RWPE2 (cell line): ENCODE results near the gene EFEMP2.
"Not testable (repeated sequence)": the region's sequence is repeated elsewhere in the genome, so short reads cannot be mapped to it uniquely, and the experiment has no call there.

Experiments used
- ATAC-seq: fragments of 200-7000 bp; cut with Tn5 transposase; 3 replicates; pipeline ENCODE4 v1.9.1; 2021; ENCODE audit warnings: low read depth
- DNase-seq: peaks from one replicate; pipeline ENCODE4 v3.0.0-alpha.2; 2020; ENCODE audit warnings: low spot score
- H3K27ac ChIP-seq: fragments of 450-650 bp; 2 replicates; pipeline ENCODE4 v1.5.1; 2017; ENCODE audit warnings: mild to moderate bottlenecking; ENCODE audit not compliant: poor library complexity, severe bottlenecking
- H3K27me3 ChIP-seq: fragments of 250-450 bp; sonication (Bioruptor Pico); 2 replicates; pipeline ENCODE4 v1.5.1; 2021; ENCODE audit warnings: mild to moderate bottlenecking, moderate library complexity; ENCODE audit not compliant: insufficient read depth, poor library complexity, severe bottlenecking
- H3K36me3 ChIP-seq: fragments of 250-450 bp; sonication (Bioruptor Pico); 2 replicates; pipeline ENCODE4 v1.5.1; 2020; ENCODE audit warnings: low read depth, mild to moderate bottlenecking, moderate library complexity
- H3K4me1 ChIP-seq: fragments of 250-450 bp; sonication (Bioruptor Pico); 2 replicates; pipeline ENCODE4 v1.5.1; 2021; ENCODE audit warnings: mild to moderate bottlenecking, moderate library complexity; ENCODE audit not compliant: insufficient read depth, poor library complexity, severe bottlenecking
- H3K4me3 ChIP-seq: fragments of 250-450 bp; sonication (Bioruptor Pico); 2 replicates; pipeline ENCODE4 v1.5.1; 2021; ENCODE audit warnings: mild to moderate bottlenecking, moderate library complexity; ENCODE audit not compliant: severe bottlenecking
- H3K9me3 ChIP-seq: fragments of 250-450 bp; sonication (Bioruptor Pico); 2 replicates; pipeline ENCODE4 v1.5.1; 2021; ENCODE audit warnings: mild to moderate bottlenecking, moderate library complexity; ENCODE audit not compliant: severe bottlenecking
- TF ChIP-seq, protein P1 (sequence below): fragments of 450-650 bp; IDR thresholded peaks from one replicate; pipeline ENCODE4 v1.5.1; 2017; ENCODE audit warnings: mild to moderate bottlenecking, moderate library complexity; ENCODE audit not compliant: poor library complexity, severe bottlenecking

Gene EFEMP2

DNA sequence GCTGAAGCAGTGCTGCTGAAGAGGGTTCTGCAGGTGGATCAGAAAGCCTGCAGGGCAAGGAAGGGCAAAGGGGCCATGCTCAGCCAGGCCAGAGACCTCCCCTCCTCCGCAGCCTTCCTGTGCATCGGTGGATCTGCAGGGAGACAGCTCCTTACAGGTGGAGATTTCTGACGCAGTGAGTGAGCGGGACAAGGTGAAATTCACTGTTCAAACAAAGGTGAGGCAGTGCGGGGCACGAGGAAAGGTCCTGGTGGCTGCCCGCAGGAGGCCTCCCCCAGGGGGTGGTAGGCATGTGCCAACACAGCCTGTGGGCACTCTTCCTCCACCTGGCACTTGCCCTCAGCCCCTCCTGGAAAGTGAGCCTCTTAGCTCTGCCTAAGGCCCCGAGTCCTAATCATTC lies 23.2 kb downstream of the EFEMP2 start:
- ATAC-seq: peak; percentile 5; the same call in 2 of the 3 replicates
- Histone ChIP-seq H3K27ac (no peak overlapping the region), H3K9me3 (no peaks in the 10 kb centered on the region), H3K36me3 (peaks cover 18% of the 10 kb centered on the region), H3K27me3 (no peaks in the 10 kb centered on the region), H3K4me3 (no peak overlapping the region), H3K4me1 (no peaks in the 10 kb centered on the region)
- DNase-seq: peak; percentile 42
- TF ChIP-seq, protein P1, sequence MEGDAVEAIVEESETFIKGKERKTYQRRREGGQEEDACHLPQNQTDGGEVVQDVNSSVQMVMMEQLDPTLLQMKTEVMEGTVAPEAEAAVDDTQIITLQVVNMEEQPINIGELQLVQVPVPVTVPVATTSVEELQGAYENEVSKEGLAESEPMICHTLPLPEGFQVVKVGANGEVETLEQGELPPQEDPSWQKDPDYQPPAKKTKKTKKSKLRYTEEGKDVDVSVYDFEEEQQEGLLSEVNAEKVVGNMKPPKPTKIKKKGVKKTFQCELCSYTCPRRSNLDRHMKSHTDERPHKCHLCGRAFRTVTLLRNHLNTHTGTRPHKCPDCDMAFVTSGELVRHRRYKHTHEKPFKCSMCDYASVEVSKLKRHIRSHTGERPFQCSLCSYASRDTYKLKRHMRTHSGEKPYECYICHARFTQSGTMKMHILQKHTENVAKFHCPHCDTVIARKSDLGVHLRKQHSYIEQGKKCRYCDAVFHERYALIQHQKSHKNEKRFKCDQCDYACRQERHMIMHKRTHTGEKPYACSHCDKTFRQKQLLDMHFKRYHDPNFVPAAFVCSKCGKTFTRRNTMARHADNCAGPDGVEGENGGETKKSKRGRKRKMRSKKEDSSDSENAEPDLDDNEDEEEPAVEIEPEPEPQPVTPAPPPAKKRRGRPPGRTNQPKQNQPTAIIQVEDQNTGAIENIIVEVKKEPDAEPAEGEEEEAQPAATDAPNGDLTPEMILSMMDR: no peak

DNA sequence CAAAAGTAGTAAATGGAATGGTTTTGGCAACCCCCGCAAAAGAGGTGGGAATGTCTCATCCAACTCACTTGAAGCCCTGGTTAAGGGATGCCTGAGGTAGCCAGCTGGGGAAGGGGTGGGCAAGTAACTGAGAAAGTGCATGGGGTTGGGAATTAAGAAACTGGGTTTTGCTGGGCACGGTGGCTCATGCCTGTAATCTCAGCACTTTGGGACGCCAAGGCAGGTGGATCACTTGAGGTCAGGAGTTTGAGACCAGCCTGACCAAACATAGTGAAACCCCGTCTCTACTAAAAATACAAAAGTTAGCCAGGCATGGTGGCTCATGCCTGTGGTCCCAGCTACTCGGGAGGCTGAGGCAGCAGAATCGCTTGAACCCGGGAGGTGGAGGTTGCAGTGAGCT lies 23.9 kb downstream of the EFEMP2 start:
- H3K9me3 ChIP-seq, ATAC-seq, DNase-seq, H3K4me1 ChIP-seq, H3K4me3 ChIP-seq, H3K27me3 ChIP-seq, H3K27ac ChIP-seq: not testable (repeated sequence)
- peaks cover 12% of the 10 kb centered on the region for H3K36me3 ChIP-seq

DNA sequence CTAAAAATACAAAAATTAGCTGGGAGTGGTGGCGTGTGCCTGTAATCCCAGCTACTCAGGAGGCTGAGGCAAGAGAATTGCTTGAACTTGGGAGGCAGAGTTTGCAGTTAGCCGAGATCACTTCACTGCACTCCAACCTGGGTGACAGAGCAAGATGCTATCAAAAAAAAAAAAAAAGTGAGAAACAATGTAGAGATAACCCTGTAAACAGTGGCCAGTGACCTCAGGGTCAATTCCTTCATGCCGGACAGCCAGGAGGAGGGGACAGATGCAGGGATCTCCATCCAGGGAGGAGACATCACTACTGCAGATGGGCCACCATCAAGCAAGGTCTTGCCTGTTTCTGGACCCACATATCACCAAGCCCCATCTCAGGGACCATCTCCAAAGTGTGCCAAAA lies 24.9 kb downstream of the EFEMP2 start:
- TF ChIP-seq, protein P1: no peak
- ATAC-seq: no peak

DNA sequence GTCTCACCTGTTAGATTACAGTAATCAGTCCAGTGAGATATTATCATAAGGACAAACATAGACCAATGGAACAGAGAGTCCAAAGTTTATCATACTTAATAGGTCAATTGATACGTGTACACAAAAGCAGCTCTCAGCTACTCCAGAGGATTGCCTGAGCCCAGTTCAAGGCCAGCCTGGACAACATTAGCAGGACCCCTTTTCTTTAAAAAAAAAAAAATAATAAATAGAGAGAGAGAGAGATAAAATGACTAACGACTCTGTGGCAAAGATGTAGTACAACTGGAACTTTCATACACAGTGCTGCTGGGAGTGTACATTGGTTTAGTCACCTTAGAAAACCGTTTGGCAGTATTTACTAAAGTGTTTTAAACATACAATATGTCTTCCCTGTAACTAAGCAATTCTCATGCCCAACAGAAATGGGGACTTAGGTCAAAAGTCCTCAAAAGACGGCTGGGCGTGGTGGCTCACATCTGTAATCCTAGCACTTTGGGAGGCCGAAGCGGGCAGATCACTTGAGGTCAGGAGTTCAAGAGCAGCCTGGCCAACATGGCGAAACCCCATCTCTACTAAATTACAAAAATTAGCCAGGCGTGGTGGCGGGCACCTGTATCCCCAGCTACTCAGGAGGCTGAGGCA lies 28.2 kb downstream of the EFEMP2 start:
- Histone ChIP-seq H3K4me1 (no peaks in the 10 kb centered on the region), H3K27ac (no peak overlapping the region), H3K27me3 (no peaks in the 10 kb centered on the region), H3K9me3 (no peaks in the 10 kb centered on the region), H3K4me3 (no peak overlapping the region), H3K36me3 (no peaks in the 10 kb centered on the region)
- ATAC-seq (no peak), DNase-seq (no peak)
- TF ChIP-seq, protein P1: no peak

More for the DNA sequence above, 24.9 kb downstream of the EFEMP2 start:
- no peaks in the 10 kb centered on the region for H3K27me3 ChIP-seq
- no peak overlapping the region for H3K27ac ChIP-seq
- DNase-seq: no peak
- peaks cover 4% of the 10 kb centered on the region; the same call in 1 of the 2 replicates for H3K36me3 ChIP-seq
- H3K4me3 ChIP-seq: no peak overlapping the region
- H3K4me1 ChIP-seq: no peaks in the 10 kb centered on the region
- no peaks in the 10 kb centered on the region for H3K9me3 ChIP-seq

DNA sequence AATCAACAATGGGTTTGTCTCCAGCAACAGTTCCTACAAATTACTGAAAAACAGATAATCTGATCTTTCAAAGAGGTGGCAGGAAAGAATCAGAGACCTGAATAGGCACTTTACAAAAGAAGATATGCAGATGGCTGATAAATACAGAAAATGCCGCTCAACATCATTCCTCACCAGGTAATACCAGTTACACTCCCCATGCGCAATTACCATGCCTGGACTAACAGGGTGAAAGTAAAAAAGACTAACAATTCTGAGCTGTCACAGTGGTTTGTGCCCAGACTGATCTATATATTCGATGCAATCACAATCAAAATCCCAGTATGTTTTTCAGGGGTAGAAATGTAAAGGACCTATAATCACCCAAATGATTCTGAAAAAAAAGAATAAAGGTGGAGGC lies 28.8 kb downstream of the EFEMP2 start:
- TF ChIP-seq, protein P1: no peak
- H3K9me3 ChIP-seq: no peaks in the 10 kb centered on the region
- no peaks in the 10 kb centered on the region for H3K4me1 ChIP-seq
- H3K27ac ChIP-seq: no peak overlapping the region
- H3K36me3 ChIP-seq: no peaks in the 10 kb centered on the region
- DNase-seq: no peak
- no peaks in the 10 kb centered on the region for H3K27me3 ChIP-seq
- ATAC-seq: no peak
- no peak overlapping the region for H3K4me3 ChIP-seq
